Peyer's patch (tissue), 4 donors: ENCODE results near the gene ARHGEF2. TPM values are rescaled to one million over a fixed set of nuclear protein-coding genes. Genes with fewer than 3 reads are reported as not detected.

Experiments
- DNase-seq, 3 donors: peaks; one replicate each; pipeline ENCODE4 v3.0.0-alpha.2; 2017 to 2019
- H3K27ac ChIP-seq, 4 donors: fragments of 200-600 bp; sonication (generic); one replicate each; pipeline ENCODE4 v1.5.1; 2016 to 2019
- H3K27me3 ChIP-seq, 2 donors: fragments of 200-600 bp; sonication (generic); one replicate each; pipeline ENCODE4 v1.5.1; 2019
- H3K36me3 ChIP-seq, 3 donors: fragments of 200-600 bp; sonication (generic); one replicate each; pipeline ENCODE4 v1.5.1; 2016 to 2019
- H3K4me1 ChIP-seq, 4 donors: fragments of 200-600 bp; sonication (generic); one replicate each; pipeline ENCODE4 v1.5.1; 2016 to 2019
- H3K4me3 ChIP-seq, 4 donors: fragments of 200-600 bp; sonication (generic); 1 replicate in 3 of 4; 2 replicates in 1 of 4; pipeline ENCODE4 v1.5.1; 2016 to 2019; ENCODE audit warnings: mild to moderate bottlenecking in 1 of 4
- H3K9me3 ChIP-seq, 4 donors: fragments of 200-600 bp; sonication (generic); one replicate each; pipeline ENCODE4 v1.5.1; 2016 to 2019; ENCODE audit warnings: mild to moderate bottlenecking in 1 of 4
- CTCF ChIP-seq, 6 experiments: fragments of 450-650 bp in 4 of 6; fragments of 200-600 bp in 2 of 6; sonication (generic) in 1 of 6; IDR thresholded peaks; one replicate each; pipeline ENCODE4 v1.5.1; 2017 to 2019; ENCODE audit warnings: antibody characterized with exemption in 6 of 6, mild to moderate bottlenecking in 3 of 6, moderate library complexity in 1 of 6
- POLR2A ChIP-seq, 2 donors: fragments of 450-650 bp; IDR thresholded peaks; one replicate each; pipeline ENCODE4 v1.5.1; 2017; ENCODE audit warnings: antibody characterized with exemption in 2 of 2, mild to moderate bottlenecking in 2 of 2, moderate library complexity in 2 of 2
- total RNA-seq, 4 donors: library from RNA; depleted of rRNA; stranded (reverse); fragments of >200 nt; gene quantifications; one replicate each; pipeline ENCODE4 v1.1.0, GENCODE V29; 2016

Gene ARHGEF2
- total RNA-seq, 4 donors from 2014 or later = 101 to 239 (median 149) TPM

GRCh38 chr1:155968051-155968400 is 10.3 kb downstream of the ARHGEF2 start:
- no peak for DNase-seq
- H3K27me3 ChIP-seq = no peaks in the 10 kb centered on the region
- peak overlapping the region; percentile 49 to 72 (median 66) for H3K27ac ChIP-seq
- H3K9me3 ChIP-seq = no peaks in the 10 kb centered on the region
- H3K36me3 ChIP-seq = peaks cover 0 to 71% (median 0%) of the 10 kb centered on the region in 3 donors
- peaks cover 0 to 64% (median 43%) of the 10 kb centered on the region in 4 donors for H3K4me1 ChIP-seq
- no peak overlapping the region for H3K4me3 ChIP-seq
- TF ChIP-seq CTCF (IDR thresholded peaks at IDR 0.05) = no peak

GRCh38 chr1:155967341-155968050 is 10.9 kb downstream of the ARHGEF2 start:
- Histone ChIP-seq H3K27ac (peak overlapping the region; percentile 49 to 72 (median 66)), H3K36me3 (peaks cover 0 to 77% (median 0%) of the 10 kb centered on the region in 3 donors)

GRCh38 chr1:155966750-155967149 is 11.6 kb downstream of the ARHGEF2 start:
- H3K4me1 ChIP-seq = peaks cover 0 to 58% (median 36%) of the 10 kb centered on the region in 4 donors
- no peak overlapping the region for H3K4me3 ChIP-seq
- no peak for DNase-seq
- TF ChIP-seq POLR2A (IDR thresholded peaks at IDR 0.05) = no peak
- TF ChIP-seq CTCF (IDR thresholded peaks at IDR 0.05) = no peak
- H3K27me3 ChIP-seq = no peaks in the 10 kb centered on the region
- peak overlapping the region in 3 of 4 donors; percentile 63 to 72 (median 70) for H3K27ac ChIP-seq
- H3K36me3 ChIP-seq = peaks cover 0 to 84% (median 0%) of the 10 kb centered on the region in 3 donors
- no peaks in the 10 kb centered on the region for H3K9me3 ChIP-seq

More at GRCh38 chr1:155967341-155968050, 10.9 kb downstream of the ARHGEF2 start:
- TF ChIP-seq CTCF (IDR thresholded peaks at IDR 0.05) = no peak
- TF ChIP-seq POLR2A (IDR thresholded peaks at IDR 0.05) = no peak
- no peaks in the 10 kb centered on the region for H3K9me3 ChIP-seq
- H3K4me1 ChIP-seq = peaks cover 0 to 64% (median 40%) of the 10 kb centered on the region in 4 donors
- H3K4me3 ChIP-seq = no peak overlapping the region
- no peaks in the 10 kb centered on the region for H3K27me3 ChIP-seq
- DNase-seq = peak in 1 of 3 donors; percentile 60

- no peak for DNase-seq
- Histone ChIP-seq H3K9me3 (no peaks in the 10 kb centered on the region), H3K27me3 (no peaks in the 10 kb centered on the region), H3K27ac (peak overlapping the region in 1 of 4 donors; percentile 63), H3K4me1 (peaks cover 0 to 55% (median 37%) of the 10 kb centered on the region in 4 donors), H3K4me3 (no peak overlapping the region), H3K36me3 (peaks cover 0 to 90% (median 2%) of the 10 kb centered on the region in 3 donors)
- TF ChIP-seq POLR2A (IDR thresholded peaks at IDR 0.05) = no peak
- TF ChIP-seq CTCF (IDR thresholded peaks at IDR 0.05) = no peak
Measured at GRCh38 chr1:155966135-155966534, 12.2 kb downstream of the ARHGEF2 start.

DNA sequence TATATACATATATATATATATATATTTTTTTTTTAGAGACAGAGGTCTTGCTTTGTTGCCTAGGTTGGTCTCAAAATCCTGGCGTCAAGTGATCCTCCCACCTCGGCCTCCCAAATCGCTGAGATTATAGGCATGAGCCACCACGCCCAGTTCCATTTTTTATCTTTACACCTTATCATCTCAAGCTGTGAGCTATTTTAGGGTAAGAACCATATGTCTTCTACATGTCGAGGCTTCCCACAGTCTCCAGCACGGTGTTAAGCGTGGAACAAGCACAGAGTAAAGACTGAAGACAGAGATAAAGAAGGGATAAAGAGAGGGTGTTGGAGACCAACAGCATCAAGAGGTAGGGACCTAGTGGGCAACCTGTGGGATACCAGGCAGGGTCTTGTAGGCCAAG is 14.2 kb downstream of the ARHGEF2 start:
- Histone ChIP-seq H3K4me3 (no peak overlapping the region), H3K36me3 (peaks cover 0 to 100% (median 2%) of the 10 kb centered on the region in 3 donors), H3K4me1 (peaks cover 0 to 35% (median 23%) of the 10 kb centered on the region in 4 donors), H3K27me3 (no peaks in the 10 kb centered on the region), H3K27ac (no peak overlapping the region), H3K9me3 (no peaks in the 10 kb centered on the region)
- DNase-seq = no peak
- no peak for TF ChIP-seq CTCF (IDR thresholded peaks at IDR 0.05)
- no peak for TF ChIP-seq POLR2A (IDR thresholded peaks at IDR 0.05)
